Ovary (tissue), 3 donors: ENCODE results near the gene ATP1A3.

Source experiments
- CTCF ChIP-seq, 3 donors: fragments of 450-650 bp in 2 of 3; fragments of 200-600 bp in 1 of 3; IDR thresholded peaks; one replicate each; pipeline versions ENCODE4 v1.5.1 to v1.8.0; 2016 to 2022; ENCODE audit warnings: antibody characterized with exemption in 3 of 3, mild to moderate bottlenecking in 1 of 3
- EP300 ChIP-seq: sonication (generic); formaldehyde crosslinking; IDR thresholded peaks from one replicate; pipeline ENCODE4 v1.6.1; 2017; ENCODE audit warnings: antibody characterized with exemption
- POLR2A ChIP-seq: fragments of 450-650 bp; IDR thresholded peaks from one replicate; pipeline ENCODE4 v1.6.1; 2017; ENCODE audit warnings: antibody characterized with exemption, mild to moderate bottlenecking, moderate library complexity
- donor health status: DM: no; HTN: no; CAD: no.

- TF ChIP-seq POLR2A, result no peak
- TF ChIP-seq CTCF (IDR thresholded peaks at IDR 0.05), result no peak
- no peak for TF ChIP-seq EP300
Observed at GRCh38 chr19:42006569-42006968, 12.5 kb upstream of the ATP1A3 start.
